Retinal pigment epithelial cell (primary cell): Measurements from ENCODE around the gene PTPMT1.

Experiments used
- DNase-seq: peaks from one replicate; pipeline ENCODE4 v3.0.0-alpha.2; 2010; ENCODE audit warnings: low read depth
- H3K4me3 ChIP-seq: 2 replicates; pipeline ENCODE4 v1.5.1; 2011; ENCODE audit warnings: mild to moderate bottlenecking, low read length, control low read depth, moderate library complexity
- TF ChIP-seq, protein P1 (sequence below): conservative IDR thresholded peaks from 2 replicates; pipeline ENCODE4 v1.5.1; 2011; ENCODE audit warnings: low read depth, low read length, control low read depth, inconsistent platforms

PTPMT1 gene

DNA sequence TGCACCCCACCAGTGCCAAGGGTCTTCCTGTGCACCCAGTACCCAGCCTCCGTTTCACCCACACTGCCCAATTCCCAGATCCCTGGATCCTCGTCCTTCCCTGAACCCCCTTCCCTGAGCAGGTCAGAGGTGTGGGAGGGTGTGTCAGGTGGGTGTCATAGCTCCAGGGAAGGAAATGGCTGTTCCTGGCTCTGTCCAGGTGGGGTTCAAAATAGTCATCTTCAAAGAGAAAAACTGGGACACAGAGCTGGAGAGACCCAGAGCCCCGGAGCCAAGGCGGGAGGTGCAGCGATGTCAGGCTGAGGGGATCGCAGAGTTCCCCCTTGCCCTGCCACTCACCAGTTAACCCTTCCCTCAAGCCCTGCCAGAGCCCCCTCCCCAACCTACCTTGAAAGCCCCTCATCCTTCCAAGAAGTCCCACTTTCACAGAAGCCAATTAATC is 28.1 kb downstream of the PTPMT1 start:
- DNase-seq = no peak
- peak overlapping the region; percentile 28 for H3K4me3 ChIP-seq
- TF ChIP-seq, protein P1, sequence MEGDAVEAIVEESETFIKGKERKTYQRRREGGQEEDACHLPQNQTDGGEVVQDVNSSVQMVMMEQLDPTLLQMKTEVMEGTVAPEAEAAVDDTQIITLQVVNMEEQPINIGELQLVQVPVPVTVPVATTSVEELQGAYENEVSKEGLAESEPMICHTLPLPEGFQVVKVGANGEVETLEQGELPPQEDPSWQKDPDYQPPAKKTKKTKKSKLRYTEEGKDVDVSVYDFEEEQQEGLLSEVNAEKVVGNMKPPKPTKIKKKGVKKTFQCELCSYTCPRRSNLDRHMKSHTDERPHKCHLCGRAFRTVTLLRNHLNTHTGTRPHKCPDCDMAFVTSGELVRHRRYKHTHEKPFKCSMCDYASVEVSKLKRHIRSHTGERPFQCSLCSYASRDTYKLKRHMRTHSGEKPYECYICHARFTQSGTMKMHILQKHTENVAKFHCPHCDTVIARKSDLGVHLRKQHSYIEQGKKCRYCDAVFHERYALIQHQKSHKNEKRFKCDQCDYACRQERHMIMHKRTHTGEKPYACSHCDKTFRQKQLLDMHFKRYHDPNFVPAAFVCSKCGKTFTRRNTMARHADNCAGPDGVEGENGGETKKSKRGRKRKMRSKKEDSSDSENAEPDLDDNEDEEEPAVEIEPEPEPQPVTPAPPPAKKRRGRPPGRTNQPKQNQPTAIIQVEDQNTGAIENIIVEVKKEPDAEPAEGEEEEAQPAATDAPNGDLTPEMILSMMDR = no peak

- DNase-seq = no peak
- H3K4me3 ChIP-seq = peak within 1 kb of the TSS; percentile 28
- TF ChIP-seq, protein P1 = no peak
These were observed 28.8 kb downstream of the PTPMT1 start, which contains the start of gene C1QTNF4 for GRCh38 chr11:47593934-47594855. Gene C1QTNF4, minus strand, starts transcription at chr11:47594411. Its CDS starts 3,601 bp downstream, at chr11:47590810.

GRCh38 chr11:47595029-47595428 is 29.6 kb downstream of the PTPMT1 start:
- TF ChIP-seq, protein P1 = no peak
- no peak overlapping the region for H3K4me3 ChIP-seq
- DNase-seq = no peak

- H3K4me3 ChIP-seq = no peak overlapping the region
- no peak for DNase-seq
- TF ChIP-seq, protein P1 = no peak
These were observed 30.6 kb downstream of the PTPMT1 start for GRCh38 chr11:47595967-47596366.

DNA sequence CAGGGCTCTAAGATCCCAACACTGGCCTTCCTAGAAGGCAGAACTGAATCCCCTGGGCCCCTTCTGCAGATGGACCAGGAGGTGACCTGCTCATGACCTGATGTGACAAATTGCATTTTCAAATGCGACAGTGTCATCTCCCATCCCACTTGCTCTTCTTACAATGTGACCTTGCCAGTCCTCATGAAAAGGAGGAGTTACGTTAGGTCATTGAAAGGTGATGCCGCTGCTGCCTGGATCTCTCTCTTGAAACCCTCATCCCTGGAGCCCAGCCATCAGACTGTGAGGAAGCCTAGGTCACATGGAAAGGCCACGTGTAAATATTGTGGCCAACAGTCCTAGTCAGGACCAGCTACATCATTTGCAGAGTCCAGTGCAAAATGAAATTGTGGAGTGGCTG is 34.5 kb downstream of the PTPMT1 start:
- no peak for DNase-seq
- TF ChIP-seq, protein P1 = no peak
- no peak overlapping the region for H3K4me3 ChIP-seq

DNA sequence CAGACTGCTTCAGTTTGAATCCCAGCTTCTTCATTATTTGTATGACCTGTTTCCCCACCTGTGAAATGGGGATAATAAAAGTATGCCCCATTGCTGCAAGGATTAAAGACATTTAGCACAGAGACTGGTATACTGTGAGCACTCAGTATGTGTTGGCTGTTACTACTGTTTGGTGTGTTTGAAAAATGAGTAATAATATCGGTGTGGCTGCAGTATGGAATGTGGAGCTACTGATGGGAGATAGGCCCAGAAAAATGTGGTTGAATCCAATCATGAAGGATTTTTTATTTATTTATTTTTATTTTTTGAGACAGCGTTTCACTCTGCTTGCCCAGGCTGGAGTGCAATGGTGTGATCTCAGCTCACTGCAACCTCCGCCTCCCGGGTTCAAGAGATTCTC is 37.9 kb downstream of the PTPMT1 start:
- DNase-seq = no peak

More for the DNA sequence above, 37.9 kb downstream of the PTPMT1 start:
- TF ChIP-seq, protein P1 = no peak
- no peak overlapping the region for H3K4me3 ChIP-seq
